ENCODE data around the gene CMTM4.
"Not testable (repeated sequence)": the region's sequence is repeated elsewhere in the genome, so short reads cannot be mapped to it uniquely, and the experiment has no call there.

Gene CMTM4

GRCh38 chr16:66596986-66597848 is 99.3 kb downstream of the CMTM4 start:
- Histone ChIP-seq H3K9ac (ENCODE audit: low read depth, low read length) (no peak overlapping the region), H3K9me3 (replicated peaks; ENCODE audit: low read length) (peaks cover 2% of the 10 kb centered on the region), H3K4me1 (ENCODE audit: control insufficient read depth, insufficient read depth, low read length) (no peaks in the 10 kb centered on the region), H3K36me3 (ENCODE audit: insufficient read depth, low read length) (no peaks in the 10 kb centered on the region), H3K27me3 (ENCODE audit: control insufficient read depth, insufficient read depth, low read length) (peaks cover 16% of the 10 kb centered on the region), H3K4me2 (ENCODE audit: low read length) (no peak overlapping the region), H3K4me3 (ENCODE audit: low read length) (no peak overlapping the region)

DNA sequence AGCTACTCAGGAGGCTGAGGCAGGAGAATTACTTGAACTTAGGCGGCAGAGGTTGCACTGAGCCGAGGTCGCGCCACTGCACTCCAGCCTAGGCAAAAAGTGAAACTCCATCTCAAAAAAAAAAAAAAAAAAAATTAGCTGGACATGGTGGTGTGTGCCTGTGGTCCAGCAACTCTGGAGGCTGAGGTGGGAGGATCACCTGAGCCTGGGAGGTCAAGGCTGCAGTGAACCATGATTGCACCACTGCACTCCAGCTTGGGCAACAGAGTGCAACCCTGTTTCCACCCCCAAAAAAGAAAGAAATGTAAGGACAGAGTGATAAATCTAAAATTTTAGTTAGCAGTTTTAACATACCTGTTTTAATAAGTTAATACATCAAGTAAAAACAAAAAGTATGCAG is 100.0 kb downstream of the CMTM4 start:
- H3K4me2 ChIP-seq (ENCODE audit: low read length); H3K4me1 ChIP-seq (ENCODE audit: control insufficient read depth, insufficient read depth, low read length); H3K4me3 ChIP-seq (ENCODE audit: low read length); H3K9ac ChIP-seq (ENCODE audit: low read depth, low read length); H3K36me3 ChIP-seq (ENCODE audit: insufficient read depth, low read length); H3K9me3 ChIP-seq (replicated peaks; ENCODE audit: low read length): not testable (repeated sequence)
- peaks cover 16% of the 10 kb centered on the region for H3K27me3 ChIP-seq (ENCODE audit: control insufficient read depth, insufficient read depth, low read length)

GRCh38 chr16:66594739-66595138 is 101.8 kb downstream of the CMTM4 start:
- Histone ChIP-seq H3K9me3 (replicated peaks; ENCODE audit: low read length) (no peaks in the 10 kb centered on the region), H3K4me3 (ENCODE audit: low read length) (no peak overlapping the region), H3K9ac (ENCODE audit: low read depth, low read length) (no peak overlapping the region), H3K27me3 (ENCODE audit: control insufficient read depth, insufficient read depth, low read length) (peaks cover 20% of the 10 kb centered on the region), H3K36me3 (ENCODE audit: insufficient read depth, low read length) (no peaks in the 10 kb centered on the region), H3K4me2 (ENCODE audit: low read length) (no peak overlapping the region), H3K4me1 (ENCODE audit: control insufficient read depth, insufficient read depth, low read length) (no peaks in the 10 kb centered on the region)

- H3K4me2 ChIP-seq (ENCODE audit: low read length): no peak overlapping the region
- no peak overlapping the region for H3K9ac ChIP-seq (ENCODE audit: low read depth, low read length)
- no peaks in the 10 kb centered on the region for H3K4me1 ChIP-seq (ENCODE audit: control insufficient read depth, insufficient read depth, low read length)
Measured at GRCh38 chr16:66592814-66593213, 103.7 kb downstream of the CMTM4 start.

DNA sequence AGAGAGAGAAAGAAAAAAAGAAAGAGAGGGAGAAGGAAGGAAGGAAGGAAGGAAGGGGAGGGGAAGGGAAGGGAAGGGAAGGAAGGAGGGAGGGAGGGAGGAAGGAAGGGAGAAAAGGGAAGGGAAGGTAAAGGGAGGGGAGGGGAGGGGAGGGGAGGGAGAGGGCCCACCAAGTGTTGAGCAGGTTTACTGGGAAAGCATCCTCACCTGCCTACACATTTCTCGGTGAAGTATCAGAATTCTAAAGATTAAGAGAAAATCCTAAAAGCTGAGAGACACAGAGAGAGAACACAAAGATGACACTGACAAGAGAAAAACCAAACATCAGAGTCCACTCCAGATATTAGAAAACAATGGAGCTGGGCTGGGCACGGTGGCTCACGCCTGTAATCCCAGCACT is 104.3 kb downstream of the CMTM4 start:
- H3K27me3 ChIP-seq (ENCODE audit: control insufficient read depth, insufficient read depth, low read length): peaks cover 11% of the 10 kb centered on the region
- no peaks in the 10 kb centered on the region for H3K36me3 ChIP-seq (ENCODE audit: insufficient read depth, low read length)
- no peak overlapping the region for H3K4me3 ChIP-seq (ENCODE audit: low read length)
- H3K4me2 ChIP-seq (ENCODE audit: low read length): no peak overlapping the region
- no peak overlapping the region for H3K9ac ChIP-seq (ENCODE audit: low read depth, low read length)
- no peaks in the 10 kb centered on the region for H3K4me1 ChIP-seq (ENCODE audit: control insufficient read depth, insufficient read depth, low read length)
- H3K9me3 ChIP-seq (replicated peaks; ENCODE audit: low read length): no peaks in the 10 kb centered on the region

More at GRCh38 chr16:66592814-66593213, 103.7 kb downstream of the CMTM4 start:
- no peaks in the 10 kb centered on the region for H3K9me3 ChIP-seq (replicated peaks; ENCODE audit: low read length)
- H3K36me3 ChIP-seq (ENCODE audit: insufficient read depth, low read length): no peaks in the 10 kb centered on the region
- H3K4me3 ChIP-seq (ENCODE audit: low read length): no peak overlapping the region
- H3K27me3 ChIP-seq (ENCODE audit: control insufficient read depth, insufficient read depth, low read length): peaks cover 11% of the 10 kb centered on the region

GRCh38 chr16:66591018-66591417 is 105.5 kb downstream of the CMTM4 start:
- H3K9ac ChIP-seq (ENCODE audit: low read depth, low read length): no peak overlapping the region
- H3K4me2 ChIP-seq (ENCODE audit: low read length): no peak overlapping the region
- H3K4me3 ChIP-seq (ENCODE audit: low read length): no peak overlapping the region
- H3K4me1 ChIP-seq (ENCODE audit: control insufficient read depth, insufficient read depth, low read length): no peaks in the 10 kb centered on the region
- H3K36me3 ChIP-seq (ENCODE audit: insufficient read depth, low read length): no peaks in the 10 kb centered on the region
- H3K9me3 ChIP-seq (replicated peaks; ENCODE audit: low read length): no peaks in the 10 kb centered on the region
- peaks cover 11% of the 10 kb centered on the region for H3K27me3 ChIP-seq (ENCODE audit: control insufficient read depth, insufficient read depth, low read length)

GRCh38 chr16:66590322-66590721 is 106.2 kb downstream of the CMTM4 start:
- Histone ChIP-seq H3K4me1 (ENCODE audit: control insufficient read depth, insufficient read depth, low read length) (no peaks in the 10 kb centered on the region), H3K4me3 (ENCODE audit: low read length) (no peak overlapping the region), H3K9me3 (replicated peaks; ENCODE audit: low read length) (no peaks in the 10 kb centered on the region), H3K36me3 (ENCODE audit: insufficient read depth, low read length) (no peaks in the 10 kb centered on the region), H3K4me2 (ENCODE audit: low read length) (no peak overlapping the region), H3K27me3 (ENCODE audit: control insufficient read depth, insufficient read depth, low read length) (peaks cover 11% of the 10 kb centered on the region), H3K9ac (ENCODE audit: low read depth, low read length) (no peak overlapping the region)

DNA sequence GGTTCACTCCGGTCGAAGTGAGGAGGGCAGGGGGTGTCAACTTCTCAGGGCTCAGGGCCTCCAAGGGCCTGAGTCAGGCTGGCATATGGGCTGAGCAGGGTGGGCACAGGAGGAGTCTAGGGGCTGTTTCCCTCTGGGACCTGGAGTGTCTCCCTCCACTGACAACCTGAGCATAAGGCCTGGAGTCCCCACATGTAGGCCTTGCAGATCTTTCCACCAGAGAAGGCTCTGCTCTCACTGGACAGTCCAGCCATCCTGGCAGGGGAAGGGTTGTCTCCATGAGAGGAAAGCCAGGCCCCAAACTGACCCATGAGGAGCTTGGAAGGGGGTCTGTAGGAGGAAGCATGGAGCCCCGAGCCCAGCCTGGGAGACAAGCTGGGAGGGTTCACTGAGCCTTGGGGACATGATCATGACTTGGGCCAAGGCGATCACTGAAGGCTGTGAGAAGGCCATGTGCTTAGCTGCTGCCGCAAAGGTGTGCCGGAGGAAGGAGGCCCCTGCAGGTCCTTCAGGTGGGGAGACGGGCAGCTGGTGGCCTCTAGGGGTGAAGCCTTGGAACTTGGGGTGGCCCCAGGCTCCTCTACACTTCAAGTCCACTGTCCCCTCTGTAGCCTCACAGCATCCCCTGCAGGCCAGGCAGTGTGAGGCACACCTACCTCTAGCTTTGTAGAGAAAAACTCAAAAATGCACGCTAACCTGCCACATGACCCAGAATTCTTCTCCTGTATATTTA is 107.4 kb downstream of the CMTM4 start:
- H3K9me3 ChIP-seq (replicated peaks; ENCODE audit: low read length): no peaks in the 10 kb centered on the region
- H3K36me3 ChIP-seq (ENCODE audit: insufficient read depth, low read length): no peaks in the 10 kb centered on the region
- no peak overlapping the region for H3K4me2 ChIP-seq (ENCODE audit: low read length)
- H3K4me3 ChIP-seq (ENCODE audit: low read length): no peak overlapping the region
- H3K9ac ChIP-seq (ENCODE audit: low read depth, low read length): no peak overlapping the region
- H3K27me3 ChIP-seq (ENCODE audit: control insufficient read depth, insufficient read depth, low read length): peaks cover 5% of the 10 kb centered on the region
- no peaks in the 10 kb centered on the region for H3K4me1 ChIP-seq (ENCODE audit: control insufficient read depth, insufficient read depth, low read length)

DNA sequence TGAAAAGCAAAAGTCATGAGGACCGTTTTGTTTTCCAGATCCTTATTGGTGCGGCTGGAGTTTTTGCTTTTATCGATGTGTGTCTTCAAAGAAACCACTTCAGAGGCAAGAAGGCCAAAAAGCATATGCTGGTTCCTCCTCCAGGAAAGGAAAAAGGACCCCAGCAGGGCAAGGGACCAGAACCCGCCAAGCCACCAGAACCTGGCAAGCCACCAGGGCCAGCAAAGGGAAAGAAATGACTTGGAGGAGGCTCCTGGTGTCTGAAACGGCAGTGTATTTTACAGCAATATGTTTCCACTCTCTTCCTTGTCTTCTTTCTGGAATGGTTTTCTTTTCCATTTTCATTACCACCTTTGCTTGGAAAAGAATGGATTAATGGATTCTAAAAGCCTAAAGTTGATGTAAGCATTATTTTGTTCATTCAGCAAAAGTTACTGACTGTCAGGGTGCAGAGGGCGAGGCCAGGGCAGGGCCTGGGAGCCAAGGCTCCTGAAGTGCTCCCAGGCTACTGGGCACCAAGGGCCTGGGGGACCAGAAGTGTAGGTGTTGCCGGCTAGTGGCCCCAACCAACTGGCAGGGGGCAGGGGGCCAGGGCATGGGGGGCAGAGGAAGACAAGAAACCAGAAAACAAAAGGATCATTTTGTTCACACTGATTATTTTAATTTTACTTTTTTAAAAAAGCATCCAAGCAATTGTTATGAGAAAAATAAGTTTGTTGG is 108.5 kb downstream of the CMTM4 start:
- H3K4me3 ChIP-seq (ENCODE audit: low read length): no peak overlapping the region
- H3K27me3 ChIP-seq (ENCODE audit: control insufficient read depth, insufficient read depth, low read length): peaks cover 5% of the 10 kb centered on the region
- no peaks in the 10 kb centered on the region for H3K9me3 ChIP-seq (replicated peaks; ENCODE audit: low read length)
- no peak overlapping the region for H3K4me2 ChIP-seq (ENCODE audit: low read length)
- no peaks in the 10 kb centered on the region for H3K36me3 ChIP-seq (ENCODE audit: insufficient read depth, low read length)
- no peaks in the 10 kb centered on the region for H3K4me1 ChIP-seq (ENCODE audit: control insufficient read depth, insufficient read depth, low read length)
- H3K9ac ChIP-seq (ENCODE audit: low read depth, low read length): no peak overlapping the region

- Histone ChIP-seq H3K4me1 (ENCODE audit: control insufficient read depth, insufficient read depth, low read length) (peaks cover 12% of the 10 kb centered on the region), H3K9me3 (replicated peaks; ENCODE audit: low read length) (no peaks in the 10 kb centered on the region), H3K4me2 (ENCODE audit: low read length) (no peak overlapping the region), H3K9ac (ENCODE audit: low read depth, low read length) (no peak overlapping the region), H3K36me3 (ENCODE audit: insufficient read depth, low read length) (no peaks in the 10 kb centered on the region), H3K27me3 (ENCODE audit: control insufficient read depth, insufficient read depth, low read length) (no peaks in the 10 kb centered on the region), H3K4me3 (ENCODE audit: low read length) (no peak overlapping the region)
Measured at GRCh38 chr16:66585481-66586239, 110.9 kb downstream of the CMTM4 start.
